Bronchial epithelial cell (primary cell): ENCODE measurements around the gene TBRG1. TPM values are rescaled to one million over a fixed set of nuclear protein-coding genes. Genes with fewer than 3 reads are reported as not detected.

Source experiments
- DNase-seq: peaks from one replicate; pipeline ENCODE4 v3.0.0-alpha.2; 2010; ENCODE audit warnings: low read depth
- FAIRE-seq: peaks from 2 replicates; lab custom pipeline; 2011; peaks lifted over from hg19 to GRCh38; lab: Jason Lieb, UNC
- H3K27me3 ChIP-seq: 2 replicates; pipeline ENCODE4 v1.5.1; 2011; ENCODE audit warnings: low read length; ENCODE audit not compliant: control insufficient read depth, insufficient read depth
- H3K36me3 ChIP-seq: 2 replicates; pipeline ENCODE4 v1.5.1; 2011; ENCODE audit warnings: low read length; ENCODE audit not compliant: control insufficient read depth, insufficient read depth
- H3K4me3 ChIP-seq: 2 replicates; pipeline ENCODE4 v1.5.1; 2011; ENCODE audit warnings: mild to moderate bottlenecking, low read depth, low read length, control low read depth
- CTCF ChIP-seq: IDR thresholded peaks from 2 replicates; pipeline ENCODE4 v1.5.1; 2011; ENCODE audit warnings: mild to moderate bottlenecking, moderate library complexity, low read length, control low read depth, inconsistent platforms; ENCODE audit not compliant: insufficient read depth, severe bottlenecking
- total RNA-seq: library from RNA; depleted of rRNA; stranded (reverse); fragments of >200 nt; gene quantifications from 2 replicates; pipeline ENCODE4 v1.2.1, GENCODE V29; 2014

TBRG1 gene
- total RNA-seq, 1 donor from 2014 or later = 21.9 TPM

- no peak for DNase-seq
- TF ChIP-seq CTCF = no peak
- H3K36me3 ChIP-seq = no peaks in the 10 kb centered on the region
- no peak overlapping the region for H3K4me3 ChIP-seq
- no peaks in the 10 kb centered on the region for H3K27me3 ChIP-seq
- no peak for FAIRE-seq
These were observed 44.9 kb downstream of the TBRG1 start for GRCh38 chr11:124667601-124668000.

GRCh38 chr11:124669193-124669592 lies 46.5 kb downstream of the TBRG1 start:
- DNase-seq (peak; percentile 47), FAIRE-seq (no peak)
- TF ChIP-seq CTCF = peak; percentile 84
- Histone ChIP-seq H3K36me3 (no peaks in the 10 kb centered on the region), H3K4me3 (no peak overlapping the region), H3K27me3 (no peaks in the 10 kb centered on the region)

GRCh38 chr11:124670732-124671131 lies 48.1 kb downstream of the TBRG1 start:
- no peaks in the 10 kb centered on the region for H3K27me3 ChIP-seq
- TF ChIP-seq CTCF = no peak
- no peaks in the 10 kb centered on the region for H3K36me3 ChIP-seq
- no peak overlapping the region for H3K4me3 ChIP-seq
- DNase-seq (no peak), FAIRE-seq (no peak)

- FAIRE-seq (no peak), DNase-seq (no peak)
- Histone ChIP-seq H3K4me3 (peak overlapping the region; percentile 74), H3K27me3 (no peaks in the 10 kb centered on the region), H3K36me3 (no peaks in the 10 kb centered on the region)
- no peak for TF ChIP-seq CTCF
These were observed 50.0 kb downstream of the TBRG1 start for GRCh38 chr11:124672536-124673215.

- no peak for FAIRE-seq
- Histone ChIP-seq H3K36me3 (no peaks in the 10 kb centered on the region), H3K4me3 (peak within 1 kb of the TSS; percentile 74), H3K27me3 (no peaks in the 10 kb centered on the region)
- DNase-seq = peak; percentile 89
- TF ChIP-seq CTCF = no peak
These were observed 50.9 kb downstream of the TBRG1 start, which contains the start of the genes SIAE and SPA17 for GRCh38 chr11:124673333-124674167. SIAE (minus strand) TSS chr11:124673739; CDS start chr11:124673708, 31 bp downstream. SPA17 (plus strand) TSS chr11:124673904; CDS start chr11:124675265, 1,361 bp downstream.
